NCI-H2107 (cell line): ENCODE results near the gene NCOA6.

Source experiments
- DNase-seq: peaks from one replicate; lab custom pipeline; 2025; lab: John Stamatoyannopoulos, UW

NCOA6 gene

DNA sequence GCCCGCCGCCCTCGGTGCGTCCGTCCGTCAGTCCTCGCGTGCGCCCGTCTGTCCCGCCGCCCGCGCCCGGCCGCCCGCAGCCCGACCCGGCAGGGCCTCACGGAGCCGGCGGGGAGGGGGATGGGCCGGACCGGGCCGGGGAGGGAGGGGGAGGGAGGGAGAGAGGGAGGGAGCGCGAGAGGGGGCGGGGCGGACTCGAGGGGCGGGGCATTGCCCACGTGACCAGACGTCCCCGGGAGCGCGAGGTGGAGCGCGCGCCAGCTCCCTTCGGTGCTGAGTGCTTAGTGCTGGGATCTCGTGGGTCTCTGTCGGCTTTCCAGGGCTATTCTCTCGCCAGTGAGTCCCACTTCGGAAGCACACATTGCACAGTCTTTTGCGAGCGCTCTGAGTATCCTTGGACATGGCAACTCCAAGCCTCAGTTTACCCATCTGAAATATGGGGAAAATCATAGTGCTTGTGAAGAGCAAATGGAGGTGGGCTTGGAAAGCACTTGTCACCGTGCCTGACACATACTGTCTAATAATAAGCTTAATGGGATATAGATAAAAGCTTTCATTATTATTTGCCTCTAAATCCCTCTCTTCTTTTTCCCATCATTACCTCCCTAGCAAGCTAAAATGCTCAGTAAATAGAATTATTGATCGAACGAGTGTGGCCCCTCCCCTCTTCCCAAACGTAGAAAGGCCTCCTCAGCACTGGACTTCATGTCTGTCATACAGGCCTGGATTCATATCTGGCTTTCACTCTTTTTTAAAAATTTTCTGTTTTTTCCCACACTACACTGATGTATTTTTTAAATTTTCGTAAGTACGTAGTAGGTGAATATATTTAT is at the start of gene NCOA6:
Gene NCOA6 (minus strand): TSS at position 122 of the 833 bp plus-strand sequence. CDS start 43,296 bp downstream, outside the sequence.
- peak; percentile 39 for DNase-seq

GRCh38 chr20:34874094-34874654 is 48.7 kb upstream of the NCOA6 start:
- DNase-seq: peak; percentile 23

DNA sequence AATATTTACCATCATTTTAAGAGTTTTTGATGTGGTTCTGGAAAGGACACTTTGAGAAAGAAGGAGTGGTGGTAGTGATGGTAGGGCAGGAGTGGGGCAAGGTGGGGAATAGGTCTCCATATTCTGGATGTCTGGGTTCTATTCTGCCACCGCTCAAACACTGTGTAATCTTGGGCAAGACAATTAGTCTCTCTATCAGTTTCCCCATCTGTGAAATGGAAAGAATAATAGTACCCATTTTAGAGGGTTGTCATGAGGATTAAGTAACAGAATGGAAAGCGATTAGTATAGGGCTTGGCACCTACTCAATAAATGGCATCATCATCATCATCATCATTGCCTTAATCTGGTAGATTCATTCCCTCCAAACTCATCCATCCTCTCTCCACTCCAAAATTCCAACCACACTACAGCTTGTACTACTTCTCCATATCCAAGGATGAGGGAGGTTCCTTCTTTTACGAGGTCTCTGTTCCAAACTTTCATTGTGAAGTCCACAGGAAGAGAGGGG is 48.2 kb upstream of the NCOA6 start:
- DNase-seq: no peak

DNA sequence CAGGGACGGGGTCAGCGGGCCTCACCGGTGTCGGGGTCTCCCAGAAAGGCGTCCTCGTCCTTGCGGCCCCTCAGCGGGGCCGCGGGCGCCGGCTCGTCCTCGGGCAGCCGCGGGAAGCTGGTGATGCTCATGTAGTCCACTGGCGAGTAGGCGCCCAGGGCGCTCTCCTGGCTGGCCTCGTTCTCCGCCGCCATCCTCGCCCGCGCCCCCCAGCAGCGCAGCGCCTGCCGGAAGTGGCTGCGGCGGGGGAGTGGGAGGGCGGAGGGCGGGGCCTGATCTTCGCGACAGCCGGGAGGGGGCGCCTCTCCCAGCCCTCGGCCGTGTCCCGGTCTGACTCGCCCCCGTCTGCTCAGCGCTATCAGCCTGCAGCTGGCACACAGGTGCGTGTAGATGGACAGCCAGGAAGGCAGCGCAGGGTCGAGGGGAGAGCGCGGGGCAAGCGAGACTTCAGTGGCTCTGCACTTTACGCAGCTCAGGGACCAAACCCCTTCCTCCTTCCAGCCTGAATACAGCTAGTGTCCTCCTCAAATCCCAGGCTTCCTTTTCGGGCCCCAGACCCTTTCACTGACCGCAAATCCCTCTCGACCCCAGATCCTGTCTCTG is 47.3 kb upstream of the NCOA6 start, which contains the start of gene GGT7:
Gene GGT7 (minus strand): TSS at position 235 of the 603 bp plus-strand sequence. CDS start 41 bp downstream, at position 194.
- peak; percentile 52 for DNase-seq

GRCh38 chr20:34871966-34872621 is 46.6 kb upstream of the NCOA6 start:
- DNase-seq: no peak

- no peak for DNase-seq
These were observed 46.0 kb upstream of the NCOA6 start for GRCh38 chr20:34871320-34871926.

DNA sequence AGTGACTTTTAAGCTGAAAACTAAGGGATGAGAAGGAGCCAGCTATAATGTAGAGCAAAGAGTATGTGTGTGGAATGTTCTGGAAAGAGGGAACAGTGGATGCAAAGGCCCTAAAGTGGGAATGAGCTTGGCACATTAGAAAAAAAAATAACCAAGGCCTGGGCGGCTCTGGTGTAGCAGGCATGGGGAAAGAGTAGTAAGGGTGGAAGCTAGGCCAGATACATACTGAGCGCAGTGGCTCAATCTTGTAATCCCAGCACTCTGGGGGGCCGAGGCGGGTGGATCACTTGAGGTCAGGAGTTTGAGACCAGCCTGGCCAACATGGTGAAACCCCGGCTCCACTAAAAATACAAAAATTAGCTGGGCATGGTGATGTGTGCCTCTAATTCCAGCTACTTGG is 38.8 kb upstream of the NCOA6 start:
- DNase-seq: no peak

GRCh38 chr20:34863421-34863965 is 38.0 kb upstream of the NCOA6 start:
- DNase-seq: no peak

DNA sequence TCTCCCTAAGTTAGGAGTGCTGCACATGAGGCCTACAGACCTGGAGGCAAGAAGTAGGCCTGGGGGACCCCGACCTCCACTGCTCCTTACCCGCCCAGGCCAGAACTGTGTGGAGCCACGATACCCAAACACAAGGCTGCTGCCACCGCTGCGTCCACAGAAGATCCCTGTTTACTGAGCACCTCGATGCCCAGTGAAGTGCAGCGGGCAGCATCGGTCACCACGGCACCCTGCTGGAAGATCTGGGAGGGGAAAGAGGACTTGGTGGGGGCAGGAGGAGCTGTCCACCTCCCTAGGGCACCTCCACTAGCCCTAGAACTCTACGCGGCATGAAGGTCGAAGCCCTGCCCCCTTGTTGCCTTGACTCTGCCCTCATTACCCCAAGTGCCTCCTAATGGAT is 37.3 kb upstream of the NCOA6 start:
- DNase-seq: no peak

- DNase-seq: no peak
These were observed 36.1 kb upstream of the NCOA6 start for GRCh38 chr20:34861386-34862084.

DNA sequence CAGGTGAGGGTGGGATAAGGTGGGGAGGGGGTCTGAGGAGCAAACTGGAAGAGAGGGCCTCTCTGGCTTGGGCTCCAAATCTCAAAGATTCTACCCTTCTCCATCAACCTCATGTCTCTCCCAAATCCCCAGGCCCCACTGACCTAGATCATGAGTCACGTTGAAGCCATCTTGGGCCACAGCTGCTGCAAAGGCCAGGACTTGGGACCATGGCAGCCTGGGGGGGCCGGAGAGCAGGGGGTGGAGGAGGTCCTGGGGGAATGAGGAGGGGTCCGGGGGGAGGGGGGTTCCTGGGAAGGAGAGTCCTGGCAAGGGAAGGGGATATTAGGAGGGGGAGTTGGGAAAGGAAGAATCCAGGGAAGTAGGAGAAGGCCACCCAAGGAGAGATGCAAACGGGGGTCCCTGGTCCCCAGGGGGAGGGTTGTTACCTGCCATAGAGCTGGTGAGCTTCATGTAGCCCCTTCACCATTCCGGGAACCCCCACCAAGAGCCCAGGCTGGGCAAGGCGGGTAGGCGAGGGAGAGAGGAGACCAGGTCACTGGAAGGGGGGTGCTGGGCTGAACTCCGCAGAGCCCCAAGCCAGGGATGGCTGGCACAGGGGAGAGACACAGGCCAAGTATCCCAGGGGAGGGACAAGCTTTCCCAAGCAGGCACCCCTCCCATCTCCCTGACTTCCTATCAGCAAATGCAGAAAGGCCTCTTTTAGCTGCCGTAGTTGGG is 34.5 kb upstream of the NCOA6 start:
- no peak for DNase-seq

- no peak for DNase-seq
These were observed 33.9 kb upstream of the NCOA6 start for GRCh38 chr20:34859367-34859766.

- no peak for DNase-seq
These were observed 26.8 kb upstream of the NCOA6 start for GRCh38 chr20:34852298-34852697.

DNA sequence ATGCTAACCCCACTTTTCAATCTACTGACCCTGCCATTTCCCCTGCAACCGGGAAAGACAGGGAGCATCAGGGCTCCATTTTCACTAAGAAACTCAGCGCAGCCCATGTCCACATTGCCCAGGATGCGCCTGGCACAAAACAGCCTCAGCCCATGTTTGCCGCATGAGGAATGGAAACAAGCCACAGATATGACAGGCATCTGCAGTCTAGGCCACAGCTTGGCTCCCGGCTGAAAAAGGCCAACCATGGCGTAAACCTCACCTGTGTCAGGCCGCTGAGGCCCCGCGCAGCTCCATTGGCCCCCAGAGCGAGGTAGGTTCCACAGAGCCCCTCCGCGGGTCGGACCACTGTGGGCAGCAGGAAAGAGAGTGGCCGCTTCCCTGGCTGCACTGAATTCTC is 25.5 kb upstream of the NCOA6 start:
- no peak for DNase-seq

DNA sequence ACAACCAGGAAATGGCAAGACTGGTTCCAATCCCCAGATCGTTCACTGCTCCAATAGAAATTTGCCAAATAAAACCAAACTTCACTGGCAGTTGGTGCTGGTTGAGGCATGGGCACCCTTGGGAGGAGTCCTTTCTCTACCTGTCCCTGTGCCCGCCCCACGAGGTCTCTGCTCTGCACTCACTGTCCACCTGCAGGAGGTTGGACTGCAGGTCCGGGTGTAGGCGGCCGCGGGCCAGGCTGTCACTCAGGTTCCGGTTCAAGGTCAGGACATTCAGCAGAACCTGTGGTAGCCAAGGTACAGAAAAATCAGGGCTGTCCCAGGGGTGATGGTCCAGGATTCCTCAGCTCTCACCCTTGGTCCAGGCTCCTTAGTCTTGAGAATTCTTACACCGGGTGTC is 24.3 kb upstream of the NCOA6 start:
- DNase-seq: no peak

DNA sequence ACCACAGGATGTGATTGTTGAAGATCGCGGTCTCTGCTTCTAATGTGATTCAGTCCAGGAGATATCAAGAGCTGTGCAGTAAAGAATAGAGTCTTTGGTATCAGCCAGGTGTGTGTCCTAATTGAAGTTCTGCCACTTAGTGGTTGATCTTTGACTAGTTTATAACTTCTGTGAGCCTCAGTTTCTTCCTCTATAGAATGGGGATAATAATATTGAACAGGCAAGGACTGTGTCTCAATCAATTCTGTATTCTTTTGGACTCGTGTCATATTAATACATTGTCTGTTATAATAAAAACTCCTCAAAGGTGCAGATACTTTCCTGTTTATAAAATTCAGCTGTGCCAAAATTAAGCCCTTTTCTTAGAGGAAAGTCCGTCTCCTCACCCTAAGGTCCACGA is 23.1 kb upstream of the NCOA6 start:
- DNase-seq: no peak

DNA sequence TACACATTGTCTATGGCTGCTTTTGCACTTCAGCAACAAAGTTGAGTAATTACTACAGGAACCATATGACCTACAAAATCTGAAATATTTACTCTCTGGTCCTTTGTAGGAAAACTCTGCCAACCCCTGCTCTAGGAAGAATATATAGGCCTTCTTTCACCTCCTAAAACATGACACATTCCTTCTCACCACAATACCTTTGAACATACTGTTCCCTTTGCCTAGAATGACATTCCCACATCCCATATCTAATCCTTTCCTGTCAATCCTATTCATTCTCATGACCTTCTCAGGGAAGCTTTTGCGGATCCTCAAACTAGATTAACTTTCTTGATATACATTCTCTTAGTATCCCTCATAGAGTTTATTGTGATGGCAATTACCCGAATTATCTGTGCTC is 18.0 kb upstream of the NCOA6 start:
- no peak for DNase-seq

DNA sequence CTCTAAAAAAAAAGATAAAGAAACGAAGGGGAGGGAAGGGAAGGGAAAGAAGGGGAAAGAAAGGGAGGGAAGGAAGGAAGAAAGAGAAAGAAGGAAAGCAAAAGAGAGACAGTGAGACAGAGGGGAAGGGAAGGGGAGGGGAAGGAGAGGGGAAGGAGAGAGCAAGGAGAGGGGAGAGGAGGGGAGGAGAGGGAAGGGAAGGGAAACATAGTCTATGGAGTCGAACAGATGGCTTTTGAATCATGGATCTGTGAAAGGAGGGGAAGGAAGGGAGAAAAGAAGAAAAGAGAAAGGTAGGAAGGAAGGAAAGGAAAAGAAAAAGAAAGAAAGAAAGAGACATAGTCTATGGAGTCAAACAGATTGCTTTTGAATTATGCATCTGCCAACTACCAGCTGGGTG is 16.7 kb upstream of the NCOA6 start:
- DNase-seq: no peak

DNA sequence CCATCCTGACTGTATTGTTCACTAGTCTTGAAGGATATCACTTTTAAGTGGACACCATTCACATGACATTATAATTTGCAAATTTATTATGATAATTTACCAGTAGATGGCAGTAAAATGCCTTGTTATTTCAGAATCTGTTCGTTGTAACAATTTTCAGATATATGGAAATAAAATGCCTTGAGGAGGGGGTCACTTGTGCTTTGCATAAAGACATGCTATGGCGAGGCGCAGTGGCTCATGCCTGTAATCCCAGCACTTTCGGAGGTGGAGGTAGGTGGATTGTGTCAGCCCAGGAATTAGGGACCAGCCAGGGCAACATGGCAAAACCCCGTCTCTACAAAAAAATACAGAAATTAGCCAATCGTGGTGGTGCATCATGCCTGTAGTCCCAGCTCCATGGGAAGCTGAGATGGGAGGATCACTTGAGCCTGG is 9.0 kb upstream of the NCOA6 start:
- peak; percentile 0 for DNase-seq

DNA sequence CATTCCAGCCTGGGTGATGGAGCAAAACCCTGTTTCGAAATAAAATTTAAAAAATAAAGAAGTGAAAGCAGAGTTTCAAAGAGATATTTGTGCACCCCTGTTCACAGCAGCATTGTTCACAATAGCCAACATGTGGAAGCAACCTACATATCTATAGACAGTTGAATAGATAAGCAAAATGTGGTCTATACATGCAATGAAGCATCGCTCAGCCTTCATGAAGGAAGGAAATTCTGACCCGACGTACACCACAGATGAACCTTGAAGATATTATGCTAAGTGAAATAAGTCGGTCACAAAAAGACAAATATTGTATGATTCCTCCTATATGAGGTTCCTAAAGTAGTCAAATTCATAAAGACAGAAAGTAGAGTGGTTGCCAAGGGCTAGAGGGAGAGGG is 6.5 kb upstream of the NCOA6 start:
- DNase-seq: no peak
